ENCODE measurements around the gene MYMK. TPM values are rescaled to one million over a fixed set of nuclear protein-coding genes. Genes with fewer than 3 reads are reported as not detected.

Gene MYMK
- total RNA-seq, 1 donor from 2014 or later, result not detected

DNA sequence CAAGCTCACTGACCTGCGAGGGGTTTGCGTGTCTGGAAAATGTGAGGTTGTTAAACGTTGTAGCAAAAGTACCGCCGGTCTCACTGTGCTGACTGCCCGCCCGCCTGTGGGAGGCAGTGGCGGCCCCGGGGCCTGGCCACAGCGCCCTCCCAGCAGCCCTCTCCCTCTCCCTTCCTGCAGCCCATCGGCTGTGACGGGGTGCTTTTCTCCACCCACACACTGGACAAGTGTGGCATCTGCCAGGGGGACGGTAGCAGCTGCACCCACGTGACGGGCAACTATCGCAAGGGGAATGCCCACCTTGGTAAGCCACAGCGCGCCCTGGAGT, 15.9 kb upstream of the MYMK start:
- Histone ChIP-seq H3K36me3 (no peaks in the 10 kb centered on the region), H3K27ac (peak overlapping the region; percentile 74), H3K4me3 (no peak overlapping the region), H3K4me1 (peaks cover 55% of the 10 kb centered on the region), H3K27me3 (ENCODE audit: low read depth) (no peaks in the 10 kb centered on the region), H3K9me3 (no peaks in the 10 kb centered on the region)
- TF ChIP-seq, protein P1, sequence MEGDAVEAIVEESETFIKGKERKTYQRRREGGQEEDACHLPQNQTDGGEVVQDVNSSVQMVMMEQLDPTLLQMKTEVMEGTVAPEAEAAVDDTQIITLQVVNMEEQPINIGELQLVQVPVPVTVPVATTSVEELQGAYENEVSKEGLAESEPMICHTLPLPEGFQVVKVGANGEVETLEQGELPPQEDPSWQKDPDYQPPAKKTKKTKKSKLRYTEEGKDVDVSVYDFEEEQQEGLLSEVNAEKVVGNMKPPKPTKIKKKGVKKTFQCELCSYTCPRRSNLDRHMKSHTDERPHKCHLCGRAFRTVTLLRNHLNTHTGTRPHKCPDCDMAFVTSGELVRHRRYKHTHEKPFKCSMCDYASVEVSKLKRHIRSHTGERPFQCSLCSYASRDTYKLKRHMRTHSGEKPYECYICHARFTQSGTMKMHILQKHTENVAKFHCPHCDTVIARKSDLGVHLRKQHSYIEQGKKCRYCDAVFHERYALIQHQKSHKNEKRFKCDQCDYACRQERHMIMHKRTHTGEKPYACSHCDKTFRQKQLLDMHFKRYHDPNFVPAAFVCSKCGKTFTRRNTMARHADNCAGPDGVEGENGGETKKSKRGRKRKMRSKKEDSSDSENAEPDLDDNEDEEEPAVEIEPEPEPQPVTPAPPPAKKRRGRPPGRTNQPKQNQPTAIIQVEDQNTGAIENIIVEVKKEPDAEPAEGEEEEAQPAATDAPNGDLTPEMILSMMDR (IDR thresholded peaks at IDR 0.05), result no peak
- DNase-seq, result no peak
- intact Hi-C loops (cut with DNase I), result no loop called here
- ATAC-seq, result no peak

DNA sequence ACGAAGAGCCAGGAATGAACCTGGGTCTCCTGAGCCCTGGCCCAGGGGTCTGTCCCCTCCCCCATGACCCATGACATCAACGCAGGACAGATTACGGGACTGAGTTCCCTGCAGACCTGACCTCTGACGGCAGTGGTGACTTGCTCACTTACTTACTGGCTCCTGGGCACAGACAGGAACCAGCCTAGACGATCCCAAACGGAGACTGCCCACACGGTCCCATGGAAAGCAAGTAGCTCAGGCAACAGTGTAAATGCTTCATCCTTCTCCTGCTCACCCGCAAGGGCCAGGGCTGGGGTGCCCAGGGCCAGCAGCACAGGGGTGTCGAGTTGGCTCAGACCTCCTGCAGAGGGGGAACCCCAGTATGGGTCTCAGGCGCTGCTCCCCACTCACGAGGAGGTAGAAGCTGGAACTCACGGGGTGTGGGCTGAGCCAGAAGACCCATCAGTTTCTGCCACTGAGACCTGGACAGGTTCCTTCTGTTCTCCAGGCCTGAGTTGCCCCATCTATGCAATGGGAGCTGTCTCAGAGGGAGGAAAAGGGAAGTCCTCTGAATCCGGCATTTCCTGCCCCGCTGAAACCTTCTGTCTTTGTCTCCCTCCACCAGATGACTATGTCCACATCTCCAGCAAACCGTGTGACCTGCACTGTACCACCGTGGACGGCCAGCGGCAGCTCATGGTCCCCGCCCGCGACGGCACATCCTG, 15.4 kb upstream of the MYMK start:
- peaks cover 55% of the 10 kb centered on the region for H3K4me1 ChIP-seq
- ATAC-seq (peak in 1 of 2 donors; percentile 7), DNase-seq (no peak)
- H3K27me3 ChIP-seq (ENCODE audit: low read depth), result peaks cover 2% of the 10 kb centered on the region
- TF ChIP-seq, protein P1 (IDR thresholded peaks at IDR 0.05), result no peak
- no peaks in the 10 kb centered on the region for H3K36me3 ChIP-seq
- H3K9me3 ChIP-seq, result no peaks in the 10 kb centered on the region
- intact Hi-C loops (cut with DNase I), result no loop called here
- peak overlapping the region; percentile 42 for H3K4me3 ChIP-seq
- H3K27ac ChIP-seq, result peak overlapping the region; percentile 74

DNA sequence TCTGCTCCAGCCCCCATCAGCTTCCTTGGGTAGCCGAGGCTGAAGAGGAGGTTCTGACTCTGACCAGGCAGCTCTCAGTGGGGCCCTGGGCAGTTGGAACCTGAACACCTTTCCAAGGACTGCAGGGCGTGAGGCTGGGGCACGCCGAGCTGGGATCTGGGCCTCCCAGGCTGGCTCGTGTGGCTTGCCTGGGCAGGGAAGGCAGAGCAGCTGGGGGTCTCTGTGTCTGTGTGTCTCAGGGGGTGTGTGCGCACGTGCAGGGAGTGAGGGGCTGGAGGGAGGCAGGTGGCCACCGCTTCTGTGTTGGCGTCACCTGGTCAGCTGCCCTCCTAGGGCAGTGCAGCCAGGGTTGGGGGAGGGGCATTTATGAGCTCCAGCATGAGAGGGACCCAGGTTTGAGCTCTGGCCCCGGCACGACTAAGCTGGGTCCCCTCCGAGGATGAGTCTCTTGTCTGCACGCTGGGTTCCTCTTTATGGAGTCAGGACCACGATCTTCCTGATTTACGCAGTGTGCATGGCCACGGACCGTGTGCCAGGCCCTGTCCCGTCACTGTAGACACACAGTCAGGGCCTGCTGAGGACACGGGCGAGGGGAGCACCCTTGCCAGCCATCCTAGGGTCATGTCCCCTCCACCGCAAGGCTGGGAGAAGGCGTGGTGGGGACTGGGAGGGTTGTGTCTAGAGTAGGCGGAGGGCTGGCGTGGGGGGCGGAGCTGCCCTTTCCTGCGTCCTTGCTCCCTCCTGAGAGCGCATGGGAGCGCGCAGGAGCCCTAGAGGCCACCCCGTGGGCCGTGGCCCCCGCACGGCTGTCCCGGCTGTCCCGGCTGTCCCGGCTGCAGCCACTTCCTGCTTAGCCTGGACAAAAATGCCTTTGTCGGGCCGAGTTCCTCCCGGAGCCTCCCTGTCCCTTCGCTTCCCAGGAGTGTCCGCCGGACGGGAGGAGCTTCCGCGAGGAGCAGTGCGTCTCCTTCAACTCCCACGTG, 14.4 kb upstream of the MYMK start:
- TF ChIP-seq, protein P1 (IDR thresholded peaks at IDR 0.05), result no peak
- Histone ChIP-seq H3K9me3 (no peaks in the 10 kb centered on the region), H3K27ac (peak overlapping the region; percentile 74), H3K36me3 (no peaks in the 10 kb centered on the region), H3K4me1 (peaks cover 54% of the 10 kb centered on the region), H3K27me3 (ENCODE audit: low read depth) (peaks cover 10% of the 10 kb centered on the region), H3K4me3 (peak overlapping the region; percentile 42)
- ATAC-seq, result peak; percentile 31 to 53
- intact Hi-C loops (cut with DNase I), result no loop called here
- DNase-seq, result no peak

DNA sequence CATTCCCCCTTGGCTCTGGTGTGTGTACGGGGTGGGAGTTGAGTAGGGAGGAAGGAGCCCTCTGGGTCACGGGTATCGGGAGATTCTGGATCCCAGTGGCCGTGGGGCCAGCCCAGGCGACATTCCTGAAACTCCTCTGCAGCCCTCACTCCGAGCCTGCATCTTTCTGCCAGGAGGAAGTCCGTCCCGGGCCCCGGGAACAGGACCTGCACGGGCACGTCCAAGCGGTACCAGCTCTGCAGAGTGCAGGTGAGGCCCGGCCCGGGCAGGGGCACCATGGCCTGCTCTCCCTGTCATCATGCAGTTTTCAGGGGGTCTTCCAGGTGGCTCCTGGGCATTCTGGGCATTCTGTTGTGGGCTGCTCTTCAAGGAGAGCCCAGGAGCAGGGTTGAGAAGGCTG, 13.4 kb upstream of the MYMK start:
- peaks cover 55% of the 10 kb centered on the region for H3K4me1 ChIP-seq
- H3K27ac ChIP-seq, result no peak overlapping the region
- no peaks in the 10 kb centered on the region for H3K36me3 ChIP-seq
- TF ChIP-seq, protein P1 (IDR thresholded peaks at IDR 0.05), result no peak
- H3K4me3 ChIP-seq, result no peak overlapping the region
- H3K9me3 ChIP-seq, result no peaks in the 10 kb centered on the region
- intact Hi-C loops (cut with DNase I), result no loop called here
- H3K27me3 ChIP-seq (ENCODE audit: low read depth), result peaks cover 14% of the 10 kb centered on the region
- DNase-seq (no peak), ATAC-seq (no peak)

- Histone ChIP-seq H3K4me1 (peaks cover 53% of the 10 kb centered on the region), H3K9me3 (no peaks in the 10 kb centered on the region), H3K36me3 (no peaks in the 10 kb centered on the region), H3K27me3 (ENCODE audit: low read depth) (peaks cover 14% of the 10 kb centered on the region), H3K27ac (no peak overlapping the region), H3K4me3 (no peak overlapping the region)
- DNase-seq (no peak), ATAC-seq (no peak)
- intact Hi-C loops (cut with DNase I), result no loop called here
- TF ChIP-seq, protein P1 (IDR thresholded peaks at IDR 0.05), result no peak
Observed at GRCh38 chr9:133537257-133537656, 12.5 kb upstream of the MYMK start.

Measured in lower lobe of right lung (tissue), 2 donors.